ENCODE data around the gene C16orf90. TPM values are rescaled to one million over a fixed set of nuclear protein-coding genes. Genes with fewer than 3 reads are reported as not detected.
"Not testable (repeated sequence)": the region's sequence is repeated elsewhere in the genome, so short reads cannot be mapped to it uniquely, and the experiment has no call there.

Gene C16orf90
- total RNA-seq, 1 donor from 2014 or later: not detected

GRCh38 chr16:3486506-3487215, 8.6 kb downstream of the C16orf90 start:
- intact Hi-C loops (cut with DNase I): no loop called here
- no peak for DNase-seq (ENCODE audit: low spot score)

- intact Hi-C loops (cut with DNase I): no loop called here
- no peak for DNase-seq (ENCODE audit: low spot score)
These were observed 9.3 kb downstream of the C16orf90 start for GRCh38 chr16:3485821-3486505.

- intact Hi-C loops (cut with DNase I): no loop called here
- no peak for DNase-seq (ENCODE audit: low spot score)
These were observed 10.1 kb downstream of the C16orf90 start for GRCh38 chr16:3485097-3485745.

- no peak for DNase-seq (ENCODE audit: low spot score)
- intact Hi-C loops (cut with DNase I): no loop called here
These were observed 10.8 kb downstream of the C16orf90 start for GRCh38 chr16:3484318-3485096.

- intact Hi-C loops (cut with DNase I): no loop called here
- DNase-seq (ENCODE audit: low spot score): no peak
These were observed 12.5 kb downstream of the C16orf90 start for GRCh38 chr16:3482659-3483241.

GRCh38 chr16:3481696-3482658, 13.3 kb downstream of the C16orf90 start:
- DNase-seq (ENCODE audit: low spot score): no peak

GRCh38 chr16:3480901-3481695, 14.2 kb downstream of the C16orf90 start:
- intact Hi-C loops (cut with DNase I): no loop called here
- no peak for DNase-seq (ENCODE audit: low spot score)

More at GRCh38 chr16:3481696-3482658, 13.3 kb downstream of the C16orf90 start:
- intact Hi-C loops (cut with DNase I): no loop called here

GRCh38 chr16:3479654-3480216, 15.6 kb downstream of the C16orf90 start:
- no peak for DNase-seq (ENCODE audit: low spot score)

GRCh38 chr16:3478242-3478925, 16.9 kb downstream of the C16orf90 start:
- no peak for DNase-seq (ENCODE audit: low spot score)
- intact Hi-C loops (cut with DNase I): no loop called here

More at GRCh38 chr16:3479654-3480216, 15.6 kb downstream of the C16orf90 start:
- intact Hi-C loops (cut with DNase I): no loop called here

- intact Hi-C loops (cut with DNase I): no loop called here
- DNase-seq (ENCODE audit: low spot score): no peak
These were observed 18.9 kb downstream of the C16orf90 start for GRCh38 chr16:3476409-3476808.

GRCh38 chr16:3475604-3476375, 19.5 kb downstream of the C16orf90 start:
- intact Hi-C loops (cut with DNase I): no loop called here

GRCh38 chr16:3474870-3475269, 20.4 kb downstream of the C16orf90 start:
- intact Hi-C loops (cut with DNase I); DNase-seq (ENCODE audit: low spot score): not testable (repeated sequence)

More at GRCh38 chr16:3475604-3476375, 19.5 kb downstream of the C16orf90 start:
- no peak for DNase-seq (ENCODE audit: low spot score)

GRCh38 chr16:3474136-3474779, 21.0 kb downstream of the C16orf90 start:
- intact Hi-C loops (cut with DNase I): no loop called here
- no peak for DNase-seq (ENCODE audit: low spot score)

GRCh38 chr16:3473596-3473943, 21.7 kb downstream of the C16orf90 start:
- intact Hi-C loops (cut with DNase I); DNase-seq (ENCODE audit: low spot score): not testable (repeated sequence)

- no peak for DNase-seq (ENCODE audit: low spot score)
- intact Hi-C loops (cut with DNase I): no loop called here
These were observed 22.3 kb downstream of the C16orf90 start for GRCh38 chr16:3472878-3473595.

Measured in cardiac septum (tissue), 1 donor.